ENCODE results near the gene COPB1.

GRCh38 chr11:14499560-14500180 lies at the start of gene COPB1:
- TF ChIP-seq GATA3 (IDR thresholded peaks at IDR 0.05; ENCODE audit: low read depth, low read length): no peak
- no peak for TF ChIP-seq GATA2 (IDR thresholded peaks at IDR 0.05; ENCODE audit: low read depth, low read length)
